Endothelial cell (in vitro differentiated cells): ENCODE results near the gene ITPRIPL1. TPM values are rescaled to one million over a fixed set of nuclear protein-coding genes. Genes with fewer than 3 reads are reported as not detected.

Experiments
- DNase-seq: peaks from one replicate; pipeline ENCODE4 v3.0.0; 2021; ENCODE audit warnings: low spot score
- H3K27ac Mint-ChIP-seq: one replicate; pipeline ENCODE4 v1.8.0; 2021; ENCODE audit warnings: mixed read lengths, inconsistent platforms; ENCODE audit not compliant: unreplicated experiment
- H3K27me3 Mint-ChIP-seq: one replicate; pipeline ENCODE4 v1.8.0; 2021; ENCODE audit warnings: mild to moderate bottlenecking, moderate library complexity, mixed read lengths, inconsistent platforms; ENCODE audit not compliant: unreplicated experiment
- H3K36me3 Mint-ChIP-seq: one replicate; pipeline ENCODE4 v1.8.0; 2021; ENCODE audit warnings: mild to moderate bottlenecking, low read depth, mixed read lengths, inconsistent platforms; ENCODE audit not compliant: unreplicated experiment
- H3K4me1 Mint-ChIP-seq: one replicate; pipeline ENCODE4 v1.8.0; 2021; ENCODE audit warnings: mild to moderate bottlenecking, mixed read lengths, inconsistent platforms; ENCODE audit not compliant: unreplicated experiment
- H3K4me3 Mint-ChIP-seq: one replicate; pipeline ENCODE4 v1.8.0; 2021; ENCODE audit warnings: mild to moderate bottlenecking, mixed read lengths, inconsistent platforms; ENCODE audit not compliant: unreplicated experiment
- H3K9me3 Mint-ChIP-seq: one replicate; pipeline ENCODE4 v1.8.0; 2021; ENCODE audit warnings: mixed read lengths, inconsistent platforms; ENCODE audit not compliant: unreplicated experiment
- CTCF ChIP-seq: fragments of 200-600 bp; sonication (generic); IDR thresholded peaks from one replicate; pipeline ENCODE4 v1.5.0; 2021; ENCODE audit warnings: antibody characterized with exemption; ENCODE audit not compliant: unreplicated experiment
- total RNA-seq: library from RNA; stranded (reverse); fragmentation: NEBNext Ultra II Directional; extraction: Animal tissue kit (Norgen Biotek cat#: 25700); gene quantifications from one replicate; pipeline ENCODE4 v1.2.1, GENCODE V29; 2021; ENCODE audit not compliant: unreplicated experiment

Gene ITPRIPL1
- total RNA-seq, 1 donor from 2014 or later, result 1.8 TPM

- TF ChIP-seq CTCF, result no peak
- DNase-seq, result no peak
- Mint-ChIP-seq H3K27me3 (peaks cover 13% of the 10 kb centered on the region), H3K27ac (no peak overlapping the region), H3K4me1 (peaks cover 12% of the 10 kb centered on the region), H3K4me3 (no peak overlapping the region), H3K9me3 (no peaks in the 10 kb centered on the region), H3K36me3 (no peaks in the 10 kb centered on the region)
These were observed 1.3 kb upstream of the ITPRIPL1 start for GRCh38 chr2:96323849-96324248.

GRCh38 chr2:96324721-96325040 is 436 bp upstream of the ITPRIPL1 start:
- Mint-ChIP-seq H3K4me1 (peaks cover 12% of the 10 kb centered on the region), H3K4me3 (peak overlapping the region; percentile 89), H3K9me3 (no peaks in the 10 kb centered on the region), H3K36me3 (no peaks in the 10 kb centered on the region), H3K27ac (no peak overlapping the region), H3K27me3 (peaks cover 13% of the 10 kb centered on the region)
- TF ChIP-seq CTCF, result no peak
- no peak for DNase-seq

GRCh38 chr2:96325884-96326255 is 753 bp downstream of the ITPRIPL1 start:
- H3K27ac Mint-ChIP-seq, result no peak overlapping the region
- H3K27me3 Mint-ChIP-seq, result peaks cover 14% of the 10 kb centered on the region
- no peaks in the 10 kb centered on the region for H3K9me3 Mint-ChIP-seq
- DNase-seq, result no peak
- H3K4me3 Mint-ChIP-seq, result no peak overlapping the region
- peaks cover 12% of the 10 kb centered on the region for H3K4me1 Mint-ChIP-seq
- no peaks in the 10 kb centered on the region for H3K36me3 Mint-ChIP-seq
- no peak for TF ChIP-seq CTCF

- H3K4me3 Mint-ChIP-seq, result no peak overlapping the region
- no peak for TF ChIP-seq CTCF
- no peaks in the 10 kb centered on the region for H3K9me3 Mint-ChIP-seq
- DNase-seq, result no peak
- peaks cover 12% of the 10 kb centered on the region for H3K4me1 Mint-ChIP-seq
- H3K27ac Mint-ChIP-seq, result no peak overlapping the region
- peaks cover 14% of the 10 kb centered on the region for H3K27me3 Mint-ChIP-seq
- no peaks in the 10 kb centered on the region for H3K36me3 Mint-ChIP-seq
These were observed 1.4 kb downstream of the ITPRIPL1 start for GRCh38 chr2:96326564-96326963.

GRCh38 chr2:96326990-96327820 is 2.1 kb downstream of the ITPRIPL1 start:
- Mint-ChIP-seq H3K27ac (no peak overlapping the region), H3K4me1 (peaks cover 12% of the 10 kb centered on the region), H3K36me3 (no peaks in the 10 kb centered on the region), H3K4me3 (no peak overlapping the region), H3K9me3 (no peaks in the 10 kb centered on the region), H3K27me3 (peaks cover 12% of the 10 kb centered on the region)
- no peak for TF ChIP-seq CTCF
- DNase-seq, result no peak
